Astrocyte (in vitro differentiated cells and primary cell): Measurements from ENCODE around the gene SLC12A8. TPM values are rescaled to one million over a fixed set of nuclear protein-coding genes. Genes with fewer than 3 reads are reported as not detected.

Experiments used
- DNase-seq: peaks from one replicate; pipeline ENCODE4 v3.0.0-alpha.2; 2010; ENCODE audit warnings: low read depth
- FAIRE-seq: peaks from 2 replicates; lab custom pipeline; 2011; peaks lifted over from hg19 to GRCh38; lab: Jason Lieb, UNC
- H2AFZ ChIP-seq: 2 replicates; pipeline ENCODE4 v1.6.0; 2012; ENCODE audit warnings: low read depth, low read length, inconsistent platforms
- H3K27ac ChIP-seq: 2 replicates; pipeline ENCODE4 v1.5.1; 2011; ENCODE audit warnings: low read depth, low read length, inconsistent platforms
- H3K27me3 ChIP-seq: 2 replicates; pipeline ENCODE4 v1.6.0; 2011; ENCODE audit warnings: low read length, inconsistent platforms; ENCODE audit not compliant: insufficient read depth
- H3K36me3 ChIP-seq: 2 replicates; pipeline ENCODE4 v1.5.1; 2011; ENCODE audit warnings: low read length, inconsistent platforms; ENCODE audit not compliant: insufficient read depth
- H3K4me1 ChIP-seq: 2 replicates; pipeline ENCODE4 v1.5.1; 2011; ENCODE audit warnings: low read length, inconsistent platforms; ENCODE audit not compliant: insufficient read depth
- H3K4me2 ChIP-seq: 2 replicates; pipeline ENCODE4 v1.6.0; 2012; ENCODE audit warnings: low read length, inconsistent platforms
- H3K4me3 ChIP-seq: 2 replicates; pipeline ENCODE4 v1.5.1; 2011; ENCODE audit warnings: low read depth, mild to moderate bottlenecking, low read length, inconsistent platforms; ENCODE audit not compliant: insufficient read depth
- H3K79me2 ChIP-seq: 2 replicates; pipeline ENCODE4 v1.6.0; 2012; ENCODE audit warnings: mild to moderate bottlenecking, low read length, inconsistent platforms; ENCODE audit not compliant: insufficient read depth
- H3K9ac ChIP-seq: 2 replicates; pipeline ENCODE4 v1.6.0; 2012; ENCODE audit warnings: mild to moderate bottlenecking, low read length, inconsistent platforms
- H3K9me3 ChIP-seq: 2 replicates; pipeline ENCODE4 v1.5.1; 2012; ENCODE audit warnings: low read depth, mild to moderate bottlenecking, low read length, inconsistent platforms; ENCODE audit not compliant: insufficient read depth
- H4K20me1 ChIP-seq: 2 replicates; pipeline ENCODE4 v1.6.0; 2012; ENCODE audit warnings: low read length, inconsistent platforms; ENCODE audit not compliant: insufficient read depth
- H3K27ac Mint-ChIP-seq: one replicate; pipeline ENCODE4 v1.8.0; 2021; ENCODE audit warnings: mild to moderate bottlenecking, mixed read lengths; ENCODE audit not compliant: unreplicated experiment
- H3K27me3 Mint-ChIP-seq: one replicate; pipeline ENCODE4 v1.8.0; 2021; ENCODE audit warnings: low read depth, mixed read lengths; ENCODE audit not compliant: unreplicated experiment
- H3K36me3 Mint-ChIP-seq: one replicate; pipeline ENCODE4 v1.8.0; 2021; ENCODE audit warnings: low read depth, mixed read lengths; ENCODE audit not compliant: unreplicated experiment
- H3K4me1 Mint-ChIP-seq: one replicate; pipeline ENCODE4 v1.8.0; 2021; ENCODE audit warnings: low read depth, mixed read lengths; ENCODE audit not compliant: unreplicated experiment
- H3K4me3 Mint-ChIP-seq: one replicate; pipeline ENCODE4 v1.8.0; 2021; ENCODE audit warnings: mild to moderate bottlenecking, moderate library complexity, mixed read lengths; ENCODE audit not compliant: unreplicated experiment
- H3K9me3 Mint-ChIP-seq: one replicate; pipeline ENCODE4 v1.8.0; 2021; ENCODE audit warnings: mild to moderate bottlenecking, mixed read lengths; ENCODE audit not compliant: unreplicated experiment
- CTCF ChIP-seq: IDR thresholded peaks from 2 replicates; pipeline ENCODE4 v1.5.1; 2011; ENCODE audit warnings: low read depth, mild to moderate bottlenecking, inconsistent platforms, low read length, moderate library complexity; ENCODE audit not compliant: insufficient read depth
- EZH2 ChIP-seq: IDR thresholded peaks from 2 replicates; pipeline ENCODE4 v1.6.1; 2012; ENCODE audit warnings: mild to moderate bottlenecking, low read length, inconsistent platforms; ENCODE audit not compliant: insufficient read depth
- total RNA-seq: library from RNA; stranded (reverse); gene quantifications from 2 replicates; pipeline ENCODE4 v1.2.1, GENCODE V29; 2021

SLC12A8 gene
- total RNA-seq, 1 donor from 2014 or later, result 4.2 TPM

GRCh38 chr3:125146626-125147490 lies 65.7 kb downstream of the SLC12A8 start:
- H3K4me1 ChIP-seq, result peaks cover 40% of the 10 kb centered on the region
- H4K20me1 ChIP-seq, result no peaks in the 10 kb centered on the region
- FAIRE-seq (no peak), DNase-seq (no peak)
- Mint-ChIP-seq H3K27me3 (peaks cover 4% of the 10 kb centered on the region), H3K9me3 (no peaks in the 10 kb centered on the region), H3K4me1 (peaks cover 23% of the 10 kb centered on the region), H3K36me3 (no peaks in the 10 kb centered on the region), H3K27ac (no peak overlapping the region), H3K4me3 (no peak overlapping the region)
- no peak overlapping the region for H3K4me3 ChIP-seq
- no peak overlapping the region for H3K4me2 ChIP-seq
- no peak overlapping the region for H3K9ac ChIP-seq
- H3K36me3 ChIP-seq, result no peaks in the 10 kb centered on the region
- no peak overlapping the region for H2AFZ ChIP-seq
- H3K79me2 ChIP-seq, result no peaks in the 10 kb centered on the region
- no peak overlapping the region for H3K27ac ChIP-seq
- no peaks in the 10 kb centered on the region for H3K27me3 ChIP-seq
- TF ChIP-seq EZH2 (no peak), CTCF (no peak)
- H3K9me3 ChIP-seq, result no peaks in the 10 kb centered on the region

GRCh38 chr3:125145751-125146475 lies 66.6 kb downstream of the SLC12A8 start:
- Mint-ChIP-seq H3K36me3 (no peaks in the 10 kb centered on the region), H3K9me3 (no peaks in the 10 kb centered on the region), H3K27ac (no peak overlapping the region), H3K27me3 (peaks cover 4% of the 10 kb centered on the region), H3K4me1 (peaks cover 15% of the 10 kb centered on the region), H3K4me3 (no peak overlapping the region)
- H3K4me2 ChIP-seq, result no peak overlapping the region
- DNase-seq (no peak), FAIRE-seq (no peak)
- H3K79me2 ChIP-seq, result no peaks in the 10 kb centered on the region
- H3K27ac ChIP-seq, result no peak overlapping the region
- H3K4me3 ChIP-seq, result no peak overlapping the region
- no peak for TF ChIP-seq EZH2
- no peak for TF ChIP-seq CTCF
- peaks cover 44% of the 10 kb centered on the region for H3K4me1 ChIP-seq
- no peak overlapping the region for H3K9ac ChIP-seq
- H3K27me3 ChIP-seq, result no peaks in the 10 kb centered on the region
- H3K9me3 ChIP-seq, result no peaks in the 10 kb centered on the region
- H4K20me1 ChIP-seq, result no peaks in the 10 kb centered on the region
- H3K36me3 ChIP-seq, result no peaks in the 10 kb centered on the region
- no peak overlapping the region for H2AFZ ChIP-seq
